Measurements from ENCODE around the gene LNPEP.

GRCh38 chr5:96901384-96901783 lies 34.5 kb upstream of the LNPEP start:
- TF ChIP-seq CTCF (conservative IDR thresholded peaks at IDR 0.05 in 1 of 2, IDR thresholded peaks at IDR 0.05 in 1 of 2; ENCODE audit: extremely low read depth in 1 of 2, insufficient read depth in 1 of 2, low read depth in 1 of 2, low read length in 2 of 2): peak in 1 of 2 donors; percentile 8
- TF ChIP-seq EZH2 (IDR thresholded peaks at IDR 0.05; ENCODE audit: borderline replicate concordance, low read length): no peak

Data from mammary epithelial cell (primary cell).